Motor neuron (in vitro differentiated cells): Measurements from ENCODE around the gene FAM181A. TPM values are rescaled to one million over a fixed set of nuclear protein-coding genes. Genes with fewer than 3 reads are reported as not detected.

ENCODE experiments used
- ATAC-seq, 8 experiments: fragments of 200-7000 bp; cut with Tn5 transposase; replicated peaks in 6 of 8; 2 replicates each; pipeline ENCODE4 v1.8.0; 2021; ENCODE audit warnings: mild to moderate bottlenecking in 8 of 8, moderate library complexity in 8 of 8
- H3K27ac ChIP-seq, 2 donors: fragments of 250-450 bp; sonication (Bioruptor Pico); 2 replicates each; pipeline ENCODE4 v1.9.0; 2021; ENCODE audit warnings: antibody characterized with exemption in 2 of 2, mild to moderate bottlenecking in 2 of 2, moderate library complexity in 1 of 2
- H3K4me1 ChIP-seq, 2 donors: fragments of 250-450 bp; sonication (Bioruptor Pico); replicated peaks in 1 of 2; 2 replicates each; pipeline ENCODE4 v1.6.1; 2021; ENCODE audit warnings: antibody characterized with exemption in 2 of 2, mild to moderate bottlenecking in 2 of 2, moderate library complexity in 1 of 2
- H3K4me3 ChIP-seq, 5 donors: fragments of 250-450 bp; sonication (Bioruptor Pico); 2 replicates each; pipeline ENCODE4 v1.9.0; 2021; ENCODE audit warnings: antibody characterized with exemption in 5 of 5, mild to moderate bottlenecking in 5 of 5, moderate library complexity in 4 of 5
- WGBS, 10 experiments: fragments of 450-650 bp; shearing (Covaris generic); methylation state at CpG; one replicate each; pipeline ENCODE4 v1.0.0; 2022; 5-methylcytosine and 5-hydroxymethylcytosine counted together
- in situ Hi-C, 9 experiments: fragments of 400-800 bp; cut with MboI; loops; one replicate each; pipeline ENCODE4 v1.15.0; 2021; ENCODE audit warnings: low sequenced_read_pairs in 9 of 9, low pct_unique_long_range_greater_than_20kb in 2 of 9; ENCODE audit not compliant: unreplicated experiment in 9 of 9
- total RNA-seq, 8 experiments: library from RNA; unstranded; fragments of 300-600 nt; gene quantifications; 2 replicates each; pipeline versions ENCODE4 v1.2.3 to v1.2.4, GENCODE V29; 2022

The FAM181A gene
- total RNA-seq, 8 experiments from 2014 or later, result 8.9 to 29.9 (median 9.9) TPM; not detected in 3

DNA sequence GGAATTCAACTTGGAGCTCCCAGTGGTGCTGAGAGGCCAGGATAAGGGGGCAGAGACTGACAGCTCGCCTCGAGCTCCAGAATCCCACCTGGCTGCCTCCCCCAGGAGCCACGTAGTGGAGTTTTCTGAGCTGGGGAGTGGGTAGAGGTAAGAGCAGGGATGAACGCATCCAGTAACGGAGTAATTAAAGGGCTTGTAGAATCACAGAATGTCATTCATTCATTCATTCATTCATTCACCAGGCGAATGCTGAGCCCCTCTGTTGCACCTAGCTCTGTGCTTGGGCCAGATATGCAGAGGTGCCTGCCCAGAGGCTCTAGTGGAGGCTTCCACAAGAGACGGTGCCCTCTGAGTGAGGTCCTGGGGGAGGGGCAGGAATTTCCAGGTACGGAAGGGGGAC is 8.1 kb downstream of the FAM181A start:
- Histone ChIP-seq H3K4me3 (no peak overlapping the region), H3K4me1 (peaks cover 18 to 26% of the 10 kb centered on the region in 2 donors), H3K27ac (no peak overlapping the region)
- WGBS, 10 experiments, result 0 to 100% (median 93%) methylated on average over 1 to 6 of the region's 8 CpGs; no CpG with 5 or more reads in 5 of the 10 experiments
- in situ Hi-C loops, result loop anchor here in 1 of 9 experiments (25.0 kb wide), 1 partner anchor 202 kb away; the partner anchor contains the start of gene IFI27L2
- ATAC-seq, result no peak

DNA sequence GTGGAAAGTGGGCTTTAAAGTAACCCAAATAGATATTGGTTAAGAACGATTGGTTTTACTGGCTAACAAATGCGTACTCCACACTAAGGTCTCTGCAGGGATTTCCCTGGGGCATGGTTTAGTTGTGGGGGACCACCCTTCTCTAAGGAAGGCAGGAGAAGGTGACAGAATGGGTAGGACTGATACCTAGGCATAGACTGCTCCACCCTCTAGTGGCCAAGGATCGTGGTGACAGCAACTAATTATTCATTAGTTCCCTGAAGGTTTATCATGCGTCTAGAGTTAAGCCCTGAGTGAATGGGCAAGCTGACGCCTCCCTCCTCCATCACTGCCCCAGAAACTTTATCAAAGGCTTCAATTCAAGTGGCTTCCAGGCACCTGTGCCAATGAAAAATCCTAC is 9.1 kb downstream of the FAM181A start:
- ATAC-seq, result peak; percentile 42 to 76 (median 52)
- H3K4me3 ChIP-seq, result no peak overlapping the region
- H3K4me1 ChIP-seq, result peaks cover 19 to 27% of the 10 kb centered on the region in 2 donors
- WGBS, 10 experiments, result 0 to 43% (median 26%) methylated on average over 1 to 3 of the region's 5 CpGs; no CpG with 5 or more reads in 3 of the 10 experiments
- in situ Hi-C loops, result loop anchor here in 1 of 9 experiments (25.0 kb wide), 1 partner anchor 201 kb away; the partner anchor contains the start of gene IFI27L2
- no peak overlapping the region for H3K27ac ChIP-seq

GRCh38 chr14:93936926-93937325 is 9.8 kb downstream of the FAM181A start:
- 84 to 100% (median 91%) methylated on average over 1 to 3 of the region's 6 CpGs; no CpG with 5 or more reads in 6 of the 10 experiments for WGBS, 10 experiments
- H3K4me1 ChIP-seq, result peaks cover 21 to 32% of the 10 kb centered on the region in 2 donors
- ATAC-seq, result no peak
- H3K27ac ChIP-seq, result no peak overlapping the region
- H3K4me3 ChIP-seq, result no peak overlapping the region
- in situ Hi-C loops, result loop anchor here in 1 of 9 experiments (25.0 kb wide), 1 partner anchor 200 kb away; the partner anchor contains the start of gene IFI27L2

DNA sequence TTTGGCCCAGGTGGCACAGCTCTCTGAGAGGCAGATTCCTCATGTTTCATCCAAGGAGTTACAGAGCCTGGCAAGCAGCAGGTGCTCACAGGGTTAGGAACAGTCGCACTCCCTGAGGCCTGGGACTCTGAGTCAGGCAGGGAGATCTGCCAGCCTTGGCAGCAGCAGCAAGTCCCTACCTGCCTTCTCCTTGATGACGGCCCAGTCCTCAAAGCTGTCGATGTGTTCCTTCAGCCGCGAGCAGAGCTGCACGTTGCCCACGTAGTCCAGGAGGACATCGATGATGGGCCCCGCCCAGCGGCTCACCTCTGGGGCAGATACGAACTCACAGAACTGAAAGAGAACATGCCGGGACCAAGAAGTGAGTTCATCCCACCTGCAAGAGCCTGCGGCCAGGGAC is 10.4 kb downstream of the FAM181A start:
- 55 to 100% (median 83%) methylated on average over 1 to 8 of the region's 13 CpGs; no CpG with 5 or more reads in 5 of the 10 experiments for WGBS, 10 experiments
- Histone ChIP-seq H3K4me1 (peaks cover 21 to 32% of the 10 kb centered on the region in 2 donors), H3K4me3 (no peak overlapping the region), H3K27ac (no peak overlapping the region)
- in situ Hi-C loops, result loop anchor here in 1 of 9 experiments (25.0 kb wide), 1 partner anchor 200 kb away; the partner anchor contains the start of gene IFI27L2
- ATAC-seq, result no peak

- peak overlapping the region in 4 of 5 donors; percentile 14 to 30 (median 22) for H3K4me3 ChIP-seq
These were observed 11.7 kb downstream of the FAM181A start for GRCh38 chr14:93938751-93939303.

DNA sequence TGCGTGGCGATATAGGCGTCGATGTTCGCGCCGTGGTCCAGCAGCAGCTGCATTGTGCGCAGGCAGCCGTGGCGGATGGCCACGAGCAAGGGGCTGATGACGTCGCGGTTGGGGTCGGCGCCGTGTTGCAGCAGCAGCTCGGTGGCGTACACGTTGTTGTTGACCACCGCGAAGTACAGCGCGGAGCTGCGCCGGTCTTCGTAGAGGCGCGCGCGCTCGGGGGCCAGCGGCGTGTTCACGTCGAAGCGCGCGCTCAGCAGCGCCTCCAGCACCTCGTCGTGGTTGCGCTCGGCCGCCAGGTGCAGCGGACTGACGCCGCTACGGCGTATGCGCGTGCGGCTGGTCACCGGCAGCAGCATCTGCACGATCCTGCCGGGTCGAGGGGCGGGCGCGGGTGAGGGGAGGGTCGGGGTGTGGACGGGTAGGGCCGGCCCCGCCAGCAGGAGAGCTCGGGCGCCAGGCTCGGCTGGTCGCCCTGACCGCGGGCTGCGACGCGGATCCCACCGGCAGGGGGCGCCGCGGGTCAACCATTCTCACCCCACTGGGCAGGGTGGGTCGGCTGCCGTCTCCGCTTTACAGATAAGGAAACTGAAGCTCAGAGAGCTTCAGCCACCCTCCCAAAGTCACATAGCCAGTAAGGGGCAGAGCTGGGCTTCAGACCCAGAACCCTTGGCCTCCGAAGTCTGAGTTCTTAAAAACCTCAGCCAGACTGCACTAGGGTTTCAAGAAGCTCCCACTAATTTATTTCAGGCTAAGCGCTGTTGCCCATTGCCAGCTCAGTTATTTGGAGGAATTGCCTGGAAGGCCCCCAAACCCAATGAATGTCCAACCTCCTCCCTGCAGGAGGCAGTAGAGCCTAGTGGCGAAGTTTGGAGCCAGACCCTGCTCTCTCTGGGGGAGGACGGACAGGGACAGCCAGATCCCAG is 12.4 kb downstream of the FAM181A start:
- 0 to 60% (median 21%) methylated on average over 1 to 20 of the region's 84 CpGs; no CpG with 5 or more reads in 6 of the 10 experiments for WGBS, 10 experiments
- H3K27ac ChIP-seq, result no peak overlapping the region
- peaks cover 16 to 24% of the 10 kb centered on the region in 2 donors for H3K4me1 ChIP-seq
- ATAC-seq, result peak; percentile 55 to 98 (median 88)
- peak overlapping the region; percentile 14 to 30 (median 23) for H3K4me3 ChIP-seq
- in situ Hi-C loops, result loop anchor here in 1 of 9 experiments (10.0 to 25.0 kb wide), 2 partner anchors 55 to 198 kb away; partner anchors contain the start of genes CCDC197 and IFI27L2

More at GRCh38 chr14:93938751-93939303, 11.7 kb downstream of the FAM181A start:
- peaks cover 17 to 26% of the 10 kb centered on the region in 2 donors for H3K4me1 ChIP-seq
- WGBS, 10 experiments, result 14 to 89% (median 60%) methylated on average over 1 to 17 of the region's 46 CpGs; no CpG with 5 or more reads in 3 of the 10 experiments
- ATAC-seq, result no peak
- in situ Hi-C loops, result loop anchor here in 1 of 9 experiments (25.0 kb wide), 1 partner anchor 198 kb away; the partner anchor contains the start of gene IFI27L2
- no peak overlapping the region for H3K27ac ChIP-seq

GRCh38 chr14:93940437-93940836 is 13.3 kb downstream of the FAM181A start:
- 60 to 100% (median 94%) methylated on average over 1 to 6 of the region's 6 CpGs; no CpG with 5 or more reads in 2 of the 10 experiments for WGBS, 10 experiments
- Histone ChIP-seq H3K4me1 (peaks cover 13 to 19% of the 10 kb centered on the region in 2 donors), H3K4me3 (no peak overlapping the region), H3K27ac (no peak overlapping the region)
- in situ Hi-C loops, result loop anchor here in 1 of 9 experiments (10.0 to 25.0 kb wide), 2 partner anchors 54 to 197 kb away; partner anchors contain the start of genes CCDC197 and IFI27L2
- no peak for ATAC-seq

GRCh38 chr14:93941293-93941910 is 14.3 kb downstream of the FAM181A start:
- H3K4me3 ChIP-seq, result no peak overlapping the region
- WGBS, 10 experiments, result 0 to 92% (median 72%) methylated on average over 1 to 12 of the region's 16 CpGs; no CpG with 5 or more reads in 1 of the 10 experiments
- in situ Hi-C loops, result loop anchor here in 1 of 9 experiments (10.0 to 25.0 kb wide), 2 partner anchors 53 to 196 kb away; partner anchors contain the start of genes CCDC197 and IFI27L2
- peaks cover 4 to 10% of the 10 kb centered on the region in 2 donors for H3K4me1 ChIP-seq
- no peak overlapping the region for H3K27ac ChIP-seq
- ATAC-seq, result peak in 3 of 8 experiments; percentile 7 to 39 (median 29)

GRCh38 chr14:93943052-93943451 is 15.9 kb downstream of the FAM181A start:
- WGBS, 10 experiments, result 63 to 100% (median 86%) methylated on average over 1 to 8 of the region's 10 CpGs; no CpG with 5 or more reads in 2 of the 10 experiments

DNA sequence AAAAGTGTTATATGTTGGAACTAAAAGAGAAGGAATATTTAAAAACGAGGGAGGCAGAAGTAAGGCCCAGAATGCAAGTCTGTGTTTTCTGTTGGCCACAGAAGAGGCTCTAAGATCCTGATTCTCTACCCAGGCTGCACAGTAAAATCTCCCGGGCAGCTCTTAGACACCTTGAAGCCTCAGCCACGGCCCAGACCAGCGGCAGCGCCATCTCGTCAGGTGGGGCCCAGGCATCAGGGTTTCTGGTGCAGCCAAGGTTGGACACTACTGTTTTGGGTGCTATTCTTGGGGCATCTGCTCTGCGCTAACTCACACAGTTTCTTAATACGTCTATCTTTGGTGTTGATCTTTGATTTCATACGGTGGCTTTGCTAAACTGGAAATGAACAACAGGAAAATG is 16.8 kb downstream of the FAM181A start:
- ATAC-seq, result no peak
- H3K4me3 ChIP-seq, result no peak overlapping the region
- 0 to 94% (median 80%) methylated on average over 1 to 5 of the region's 9 CpGs; no CpG with 5 or more reads in 3 of the 10 experiments for WGBS, 10 experiments
- no peak overlapping the region for H3K27ac ChIP-seq
- peaks cover 2 to 7% of the 10 kb centered on the region in 2 donors for H3K4me1 ChIP-seq
- in situ Hi-C loops, result loop anchor here in 1 of 9 experiments (10.0 to 25.0 kb wide), 2 partner anchors 51 to 193 kb away; partner anchors contain the start of genes CCDC197 and IFI27L2

More at GRCh38 chr14:93943052-93943451, 15.9 kb downstream of the FAM181A start:
- Histone ChIP-seq H3K27ac (no peak overlapping the region), H3K4me1 (peaks cover 2 to 7% of the 10 kb centered on the region in 2 donors), H3K4me3 (no peak overlapping the region)
- in situ Hi-C loops, result loop anchor here in 1 of 9 experiments (10.0 to 25.0 kb wide), 2 partner anchors 52 to 194 kb away; partner anchors contain the start of genes CCDC197 and IFI27L2
- ATAC-seq, result no peak

GRCh38 chr14:93944348-93945069 is 17.4 kb downstream of the FAM181A start:
- Histone ChIP-seq H3K4me3 (no peak overlapping the region), H3K27ac (no peak overlapping the region), H3K4me1 (peaks cover 2 to 7% of the 10 kb centered on the region in 2 donors)
- in situ Hi-C loops, result loop anchor here in 1 of 9 experiments (10.0 to 25.0 kb wide), 2 partner anchors 50 to 193 kb away; partner anchors contain the start of genes CCDC197 and IFI27L2
- ATAC-seq, result no peak
- 0 to 91% (median 86%) methylated on average over 1 to 7 of the region's 16 CpGs; no CpG with 5 or more reads in 3 of the 10 experiments for WGBS, 10 experiments
